Measurements from ENCODE around the gene PARD3B. TPM values are rescaled to one million over a fixed set of nuclear protein-coding genes. Genes with fewer than 3 reads are reported as not detected.

PARD3B gene
- total RNA-seq, 4 donors from 2014 or later: 32.8 to 69.6 (median 47.3) TPM

DNA sequence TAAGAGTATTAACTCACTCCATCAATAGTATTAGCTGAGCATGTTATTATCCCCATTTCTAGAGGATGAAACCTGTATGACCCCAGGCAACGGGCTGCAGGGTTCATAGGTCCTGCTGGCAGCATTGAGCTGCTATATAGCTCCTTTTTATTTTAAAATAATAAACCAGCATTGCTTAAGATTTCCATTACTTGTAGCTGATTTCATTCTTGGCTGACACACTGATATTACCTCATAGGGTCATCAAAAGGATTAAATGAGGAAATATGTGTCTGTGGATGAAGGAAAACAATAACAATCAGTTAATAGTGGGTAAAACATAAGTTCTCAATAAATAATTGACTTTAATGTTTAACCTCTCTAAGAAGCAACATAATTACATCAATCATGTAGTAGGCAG is 1088.7 kb downstream of the PARD3B start:
- TF ChIP-seq, protein P1, sequence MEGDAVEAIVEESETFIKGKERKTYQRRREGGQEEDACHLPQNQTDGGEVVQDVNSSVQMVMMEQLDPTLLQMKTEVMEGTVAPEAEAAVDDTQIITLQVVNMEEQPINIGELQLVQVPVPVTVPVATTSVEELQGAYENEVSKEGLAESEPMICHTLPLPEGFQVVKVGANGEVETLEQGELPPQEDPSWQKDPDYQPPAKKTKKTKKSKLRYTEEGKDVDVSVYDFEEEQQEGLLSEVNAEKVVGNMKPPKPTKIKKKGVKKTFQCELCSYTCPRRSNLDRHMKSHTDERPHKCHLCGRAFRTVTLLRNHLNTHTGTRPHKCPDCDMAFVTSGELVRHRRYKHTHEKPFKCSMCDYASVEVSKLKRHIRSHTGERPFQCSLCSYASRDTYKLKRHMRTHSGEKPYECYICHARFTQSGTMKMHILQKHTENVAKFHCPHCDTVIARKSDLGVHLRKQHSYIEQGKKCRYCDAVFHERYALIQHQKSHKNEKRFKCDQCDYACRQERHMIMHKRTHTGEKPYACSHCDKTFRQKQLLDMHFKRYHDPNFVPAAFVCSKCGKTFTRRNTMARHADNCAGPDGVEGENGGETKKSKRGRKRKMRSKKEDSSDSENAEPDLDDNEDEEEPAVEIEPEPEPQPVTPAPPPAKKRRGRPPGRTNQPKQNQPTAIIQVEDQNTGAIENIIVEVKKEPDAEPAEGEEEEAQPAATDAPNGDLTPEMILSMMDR (IDR thresholded peaks at IDR 0.05; ENCODE audit: low read depth): no peak

DNA sequence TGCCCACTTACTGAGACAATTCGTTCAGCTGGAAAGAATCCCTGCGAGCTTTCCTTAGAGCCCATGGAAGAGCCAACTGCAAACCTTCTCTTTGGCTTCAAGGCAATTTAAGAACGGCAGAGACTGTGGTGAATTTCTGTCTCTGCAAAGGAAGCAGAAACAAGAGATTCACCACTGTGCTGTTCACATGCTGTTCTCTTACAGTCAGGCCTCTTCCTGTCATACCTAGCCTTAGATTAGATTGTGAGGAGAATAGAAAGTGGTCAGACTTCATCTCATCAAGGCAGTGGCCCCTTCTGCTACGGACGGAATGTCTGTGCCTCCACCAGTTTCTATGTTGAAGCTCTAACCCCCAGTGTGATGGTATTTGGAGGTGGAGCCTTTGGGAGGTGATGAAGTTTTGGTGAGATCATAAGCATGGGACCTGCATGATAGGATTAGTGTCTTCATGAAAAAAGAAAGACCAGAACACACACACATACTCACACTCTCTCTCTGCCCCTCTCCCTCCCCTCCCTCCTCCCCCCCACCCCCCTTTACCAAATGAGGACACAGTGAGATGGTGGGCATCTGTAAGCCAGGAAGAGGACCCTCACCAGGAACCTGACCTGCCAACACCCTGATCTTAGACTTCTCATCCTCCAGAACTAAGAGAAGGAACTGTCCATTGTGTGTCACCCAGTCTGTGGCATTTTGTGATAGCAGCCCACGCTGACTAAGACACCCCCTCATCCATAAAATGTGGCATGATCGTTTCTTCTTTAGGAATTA is 1091.5 kb downstream of the PARD3B start:
- TF ChIP-seq, protein P1 (IDR thresholded peaks at IDR 0.05; ENCODE audit: low read depth): no peak

DNA sequence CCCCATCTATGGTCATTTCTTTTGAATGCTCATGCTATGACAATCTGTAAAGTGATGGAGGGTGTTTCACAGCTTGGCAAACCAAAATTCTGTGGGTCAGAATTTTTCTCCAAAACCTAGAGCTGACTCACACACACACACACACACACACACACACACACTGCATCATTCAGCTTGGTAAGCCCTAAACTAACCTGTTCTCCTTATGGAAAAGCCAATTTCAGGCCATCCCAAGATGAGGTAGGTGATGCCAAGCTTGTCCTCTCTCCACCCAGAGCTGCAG is 1092.0 kb downstream of the PARD3B start:
- TF ChIP-seq, protein P1 (IDR thresholded peaks at IDR 0.05; ENCODE audit: low read depth): no peak

DNA sequence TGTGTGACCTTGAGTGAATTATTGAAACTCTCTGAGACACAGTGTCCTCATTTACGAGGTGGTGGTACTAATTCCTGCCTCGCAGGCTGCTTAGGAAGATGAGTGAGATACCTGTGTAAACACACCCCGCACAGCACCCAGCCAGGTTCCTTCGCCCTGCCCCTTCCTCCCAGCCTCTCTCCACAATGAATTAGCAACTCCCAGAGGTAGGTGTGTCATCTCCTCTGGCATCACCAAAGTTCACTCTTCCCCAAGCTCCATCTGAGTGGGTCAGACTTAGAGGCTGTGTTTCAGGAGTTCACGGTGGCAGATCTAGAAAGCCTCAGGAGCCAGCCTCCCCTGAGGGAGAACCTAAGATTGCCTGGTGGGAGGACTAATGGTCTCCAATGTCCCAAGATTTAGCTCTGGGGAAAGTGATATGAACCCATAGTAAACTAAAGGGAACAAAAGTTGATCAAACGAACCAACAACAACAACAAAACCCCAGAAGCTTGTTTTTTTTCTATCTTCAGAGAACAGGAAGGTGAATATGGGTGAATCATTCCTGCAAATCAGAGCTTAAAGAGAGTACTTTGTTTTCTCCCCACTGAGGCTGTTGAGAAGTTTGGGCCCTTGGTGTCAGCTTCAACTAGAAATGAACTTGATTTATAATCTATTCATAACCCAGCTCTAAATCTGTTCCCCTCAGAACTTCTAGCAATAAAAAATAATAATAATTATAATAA is 1092.7 kb downstream of the PARD3B start:
- TF ChIP-seq, protein P1 (IDR thresholded peaks at IDR 0.05; ENCODE audit: low read depth): no peak

DNA sequence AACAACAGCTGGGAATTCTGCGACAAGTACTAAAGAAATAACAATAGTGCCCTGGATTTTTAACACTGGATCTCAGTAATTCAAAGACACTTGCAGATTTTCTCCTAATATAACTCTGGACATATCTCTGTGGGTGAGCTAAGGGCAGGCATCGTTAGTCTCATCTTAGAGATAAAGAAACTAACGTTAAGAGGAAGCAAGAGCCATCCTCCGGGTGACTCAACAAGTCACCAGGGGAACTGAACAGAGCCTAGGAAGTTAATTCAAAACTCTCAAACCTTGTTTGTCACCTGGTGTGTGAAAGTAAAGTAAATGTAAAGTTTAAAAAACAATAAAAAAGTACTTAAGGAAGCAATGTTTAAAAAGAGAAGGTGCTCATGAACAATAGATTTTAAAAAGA is 1095.4 kb downstream of the PARD3B start:
- TF ChIP-seq, protein P1 (IDR thresholded peaks at IDR 0.05; ENCODE audit: low read depth): no peak

DNA sequence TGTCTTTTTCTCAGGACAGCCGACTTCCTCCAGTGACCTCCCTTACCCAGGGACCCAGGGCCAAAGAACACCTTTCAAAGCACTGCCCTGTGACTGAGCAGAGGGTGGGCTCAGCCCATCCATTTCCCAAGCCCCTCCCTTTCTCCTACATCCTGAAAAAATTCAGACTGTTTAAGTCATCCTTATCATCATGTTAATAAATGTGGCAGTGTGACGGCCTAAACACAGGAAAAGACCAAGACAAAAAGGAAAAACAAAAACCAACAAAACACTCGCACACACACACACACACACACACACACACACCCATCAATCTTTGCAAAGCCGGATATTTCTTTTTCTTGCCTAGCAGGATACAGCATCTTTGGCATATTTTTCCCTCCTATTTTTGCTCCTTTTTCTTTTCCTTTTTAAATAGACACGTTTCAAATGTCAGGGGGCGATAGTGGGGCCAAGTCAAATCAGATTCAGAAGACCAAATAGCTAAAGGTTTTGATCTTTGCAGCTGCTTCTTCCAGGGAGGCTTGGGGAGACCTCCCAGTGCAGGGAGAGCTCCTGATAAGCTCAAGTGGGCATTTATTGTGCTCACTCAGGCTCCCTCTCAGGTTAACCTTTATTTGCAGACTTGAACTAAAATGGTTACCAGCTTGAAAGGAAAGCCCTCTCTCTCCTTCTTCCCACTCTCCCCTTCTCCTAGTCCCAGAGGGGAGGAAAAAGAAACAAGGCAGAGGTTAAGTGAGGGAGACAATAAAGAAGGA is 1097.5 kb downstream of the PARD3B start:
- TF ChIP-seq, protein P1 (IDR thresholded peaks at IDR 0.05; ENCODE audit: low read depth): no peak

DNA sequence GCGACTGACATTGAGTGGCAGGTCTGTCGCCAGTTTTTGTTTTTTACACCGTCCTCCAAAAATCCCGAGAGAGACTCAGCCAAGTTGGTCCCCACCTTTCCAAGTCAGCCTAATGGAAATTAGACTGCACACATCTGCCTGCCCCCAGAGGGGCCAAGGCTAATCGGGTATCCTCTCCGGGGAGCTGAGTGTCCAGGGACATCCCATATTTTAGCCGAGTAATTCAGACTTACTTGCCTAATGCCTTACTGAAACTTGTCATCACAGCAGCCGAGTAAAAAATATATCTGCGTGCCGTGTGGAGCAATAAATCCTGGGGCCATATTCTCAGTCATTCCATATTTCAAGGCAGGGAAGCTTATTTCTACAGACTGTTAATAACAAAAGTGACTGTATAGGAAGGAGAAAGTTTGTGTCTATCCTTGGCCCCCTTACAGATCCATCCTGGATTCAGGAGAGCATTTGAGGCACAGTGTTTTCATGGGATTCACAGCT is 1098.2 kb downstream of the PARD3B start:
- TF ChIP-seq, protein P1 (IDR thresholded peaks at IDR 0.05; ENCODE audit: low read depth): no peak

Measured in subcutaneous adipose tissue (tissue), 4 donors.